GM10847 (cell line): Measurements from ENCODE around the gene FAM227A.

Experiments
- POLR2A ChIP-seq: IDR thresholded peaks from 2 replicates; pipeline ENCODE4 v1.6.1; 2011; ENCODE audit not compliant: insufficient read length; ENCODE audit errors: extremely low read depth

The FAM227A gene

GRCh38 chr22:38578505-38578904, 77.7 kb downstream of the FAM227A start:
- no peak for TF ChIP-seq POLR2A

GRCh38 chr22:38572065-38572464, 84.1 kb downstream of the FAM227A start:
- no peak for TF ChIP-seq POLR2A

GRCh38 chr22:38570779-38571364, 85.3 kb downstream of the FAM227A start:
- TF ChIP-seq POLR2A: no peak

GRCh38 chr22:38569972-38570778, 86.0 kb downstream of the FAM227A start, which contains the start of gene DMC1:
DMC1 (minus strand) TSS chr22:38570183; CDS start chr22:38568256, 1,927 bp downstream.
- peak; percentile 34 for TF ChIP-seq POLR2A

GRCh38 chr22:38569181-38569971, 86.8 kb downstream of the FAM227A start:
- no peak for TF ChIP-seq POLR2A

- no peak for TF ChIP-seq POLR2A
Observed at GRCh38 chr22:38567531-38568285, 88.5 kb downstream of the FAM227A start.

- no peak for TF ChIP-seq POLR2A
Observed at GRCh38 chr22:38566726-38567504, 89.3 kb downstream of the FAM227A start.

GRCh38 chr22:38565441-38565840, 90.8 kb downstream of the FAM227A start:
- no peak for TF ChIP-seq POLR2A

GRCh38 chr22:38564669-38565068, 91.5 kb downstream of the FAM227A start:
- no peak for TF ChIP-seq POLR2A

- no peak for TF ChIP-seq POLR2A
Observed at GRCh38 chr22:38554281-38554680, 101.9 kb downstream of the FAM227A start.

- no peak for TF ChIP-seq POLR2A
Observed at GRCh38 chr22:38549101-38549894, 106.9 kb downstream of the FAM227A start.

GRCh38 chr22:38540701-38541100, 115.5 kb downstream of the FAM227A start:
- TF ChIP-seq POLR2A: no peak

GRCh38 chr22:38531251-38531938, 124.8 kb downstream of the FAM227A start:
- TF ChIP-seq POLR2A: no peak
